Measurements from ENCODE around the gene TCFL5. TPM values are rescaled to one million over a fixed set of nuclear protein-coding genes. Genes with fewer than 3 reads are reported as not detected.
A peak's percentile ranks its signal among the peaks of the same experiment; 100 is the strongest.

TCFL5 gene
- total RNA-seq, 1 donor from 2014 or later = 11.0 TPM

DNA sequence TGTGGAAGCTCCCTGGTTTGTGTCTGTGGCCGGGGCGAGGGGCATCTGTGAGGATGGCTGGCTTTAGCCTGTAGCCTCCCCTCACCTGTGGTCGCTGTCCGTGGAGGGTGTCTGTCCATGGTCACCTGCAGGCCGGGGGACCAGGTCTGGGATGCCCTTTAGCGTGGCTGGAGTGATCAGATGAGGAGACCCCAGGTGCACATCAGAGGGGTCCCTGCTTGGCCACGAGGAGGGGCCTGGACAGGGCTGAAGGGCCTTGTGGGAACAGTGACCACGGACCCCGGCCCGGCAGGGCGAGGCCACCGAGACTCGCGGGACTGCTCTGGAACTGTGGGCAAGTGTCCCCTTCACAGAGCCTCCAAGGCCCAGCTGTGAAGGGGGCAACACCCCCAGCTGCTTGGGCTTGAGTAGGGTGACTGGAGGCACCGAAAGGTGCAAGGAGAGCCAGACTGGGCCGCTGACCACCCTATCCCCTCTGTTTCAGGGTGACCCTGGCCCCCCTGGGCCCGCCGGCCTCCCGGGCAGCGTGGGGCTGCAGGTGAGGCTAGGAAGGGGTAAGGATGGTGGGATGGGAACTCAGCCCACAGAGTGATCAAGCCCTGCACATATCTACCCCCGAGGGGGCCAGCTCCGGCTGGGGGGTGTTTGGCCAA lies 36.2 kb downstream of the TCFL5 start:
- TF ChIP-seq, protein P1, sequence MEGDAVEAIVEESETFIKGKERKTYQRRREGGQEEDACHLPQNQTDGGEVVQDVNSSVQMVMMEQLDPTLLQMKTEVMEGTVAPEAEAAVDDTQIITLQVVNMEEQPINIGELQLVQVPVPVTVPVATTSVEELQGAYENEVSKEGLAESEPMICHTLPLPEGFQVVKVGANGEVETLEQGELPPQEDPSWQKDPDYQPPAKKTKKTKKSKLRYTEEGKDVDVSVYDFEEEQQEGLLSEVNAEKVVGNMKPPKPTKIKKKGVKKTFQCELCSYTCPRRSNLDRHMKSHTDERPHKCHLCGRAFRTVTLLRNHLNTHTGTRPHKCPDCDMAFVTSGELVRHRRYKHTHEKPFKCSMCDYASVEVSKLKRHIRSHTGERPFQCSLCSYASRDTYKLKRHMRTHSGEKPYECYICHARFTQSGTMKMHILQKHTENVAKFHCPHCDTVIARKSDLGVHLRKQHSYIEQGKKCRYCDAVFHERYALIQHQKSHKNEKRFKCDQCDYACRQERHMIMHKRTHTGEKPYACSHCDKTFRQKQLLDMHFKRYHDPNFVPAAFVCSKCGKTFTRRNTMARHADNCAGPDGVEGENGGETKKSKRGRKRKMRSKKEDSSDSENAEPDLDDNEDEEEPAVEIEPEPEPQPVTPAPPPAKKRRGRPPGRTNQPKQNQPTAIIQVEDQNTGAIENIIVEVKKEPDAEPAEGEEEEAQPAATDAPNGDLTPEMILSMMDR (IDR thresholded peaks at IDR 0.05; ENCODE audit: insufficient read depth, low read depth, low read length) = no peak
- no peak for FAIRE-seq
- no peak overlapping the region for H3K4me3 Mint-ChIP-seq (ENCODE audit: unreplicated experiment)

DNA sequence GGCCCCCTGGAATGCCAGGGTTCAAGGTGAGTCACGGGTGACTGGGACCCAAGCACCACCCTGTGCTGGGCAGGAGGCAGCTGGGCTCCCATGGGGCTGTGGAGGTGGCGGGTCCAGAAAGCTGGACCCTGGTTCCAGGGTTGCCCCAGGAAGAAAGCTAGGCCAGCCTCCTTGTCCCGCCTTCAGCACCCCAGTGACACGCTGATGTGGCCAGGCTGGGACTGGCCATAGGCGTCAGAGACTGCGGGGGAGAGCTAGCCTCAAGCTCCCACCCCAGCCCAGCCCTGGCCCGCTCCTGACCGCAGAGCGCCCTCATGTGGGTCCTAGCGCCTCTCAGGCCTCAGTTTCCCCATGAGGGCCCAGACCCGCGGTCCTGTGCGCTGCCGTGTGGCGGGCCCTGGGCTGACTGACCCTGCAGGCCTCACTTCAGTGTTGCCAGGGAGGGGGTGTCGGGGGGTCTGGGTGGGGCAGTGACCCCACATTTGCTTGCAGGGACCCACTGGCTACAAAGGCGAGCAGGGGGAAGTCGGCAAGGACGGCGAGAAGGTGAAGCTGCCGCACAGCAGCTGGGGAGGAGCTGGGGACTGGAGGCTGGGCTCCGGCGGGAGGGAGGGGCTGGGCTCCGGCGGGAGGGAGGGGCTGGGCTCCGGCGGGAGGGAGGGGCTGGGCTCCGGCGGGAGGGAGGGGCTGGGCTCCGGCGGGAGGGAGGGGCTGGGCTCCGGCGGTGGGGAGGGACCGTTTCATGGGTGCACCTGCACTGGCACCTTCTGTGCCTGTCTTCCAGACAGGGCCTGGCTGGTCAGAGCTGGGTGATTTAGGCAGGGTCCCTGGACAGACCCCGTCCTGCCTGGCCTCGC lies 36.9 kb downstream of the TCFL5 start:
- H3K27me3 Mint-ChIP-seq (ENCODE audit: low read depth, unreplicated experiment) = peaks cover 2% of the 10 kb centered on the region
- peak overlapping the region; percentile 83 for H3K4me2 ChIP-seq (ENCODE audit: low read length)
- H3K36me3 ChIP-seq (ENCODE audit: insufficient read depth, low read length) = no peaks in the 10 kb centered on the region
- H3K9me3 Mint-ChIP-seq (ENCODE audit: unreplicated experiment) = no peaks in the 10 kb centered on the region
- no peak for FAIRE-seq
- H4K20me1 ChIP-seq (ENCODE audit: insufficient read depth, low read length) = no peaks in the 10 kb centered on the region
- H3K4me3 ChIP-seq (ENCODE audit: insufficient read depth, low read depth, low read length) = no peak overlapping the region
- no peaks in the 10 kb centered on the region for H3K9me3 ChIP-seq (ENCODE audit: insufficient read depth, low read depth, low read length)
- no peak overlapping the region for H3K27ac Mint-ChIP-seq (ENCODE audit: unreplicated experiment)
- H3K27me3 ChIP-seq (ENCODE audit: insufficient read depth, low read length) = no peaks in the 10 kb centered on the region
- peaks cover 7% of the 10 kb centered on the region for H3K4me1 Mint-ChIP-seq (ENCODE audit: low read depth, unreplicated experiment)
- no peak overlapping the region for H3K4me3 Mint-ChIP-seq (ENCODE audit: unreplicated experiment)
- H2AFZ ChIP-seq (ENCODE audit: low read depth, low read length) = peak overlapping the region; percentile 52
- TF ChIP-seq, protein P1 (IDR thresholded peaks at IDR 0.05; ENCODE audit: insufficient read depth, low read depth, low read length) = no peak
- no peak for TF ChIP-seq EZH2 (IDR thresholded peaks at IDR 0.05; ENCODE audit: insufficient read depth, low read length)
- H3K4me1 ChIP-seq (ENCODE audit: insufficient read depth, low read length) = peaks cover 10% of the 10 kb centered on the region
- no peak overlapping the region for H3K27ac ChIP-seq (ENCODE audit: low read depth, low read length)
- peak overlapping the region; percentile 10 for H3K9ac ChIP-seq (ENCODE audit: low read length)
- DNase-seq (ENCODE audit: low read depth) = no peak
- H3K79me2 ChIP-seq (ENCODE audit: insufficient read depth, low read length) = no peaks in the 10 kb centered on the region
- H3K36me3 Mint-ChIP-seq (ENCODE audit: low read depth, unreplicated experiment) = no peaks in the 10 kb centered on the region

More for the DNA sequence above, 36.2 kb downstream of the TCFL5 start:
- no peak overlapping the region for H3K4me3 ChIP-seq (ENCODE audit: insufficient read depth, low read depth, low read length)
- no peaks in the 10 kb centered on the region for H4K20me1 ChIP-seq (ENCODE audit: insufficient read depth, low read length)
- no peak overlapping the region for H2AFZ ChIP-seq (ENCODE audit: low read depth, low read length)
- H3K27me3 ChIP-seq (ENCODE audit: insufficient read depth, low read length) = no peaks in the 10 kb centered on the region
- H3K27ac ChIP-seq (ENCODE audit: low read depth, low read length) = no peak overlapping the region
- no peaks in the 10 kb centered on the region for H3K9me3 ChIP-seq (ENCODE audit: insufficient read depth, low read depth, low read length)
- DNase-seq (ENCODE audit: low read depth) = no peak
- H3K36me3 ChIP-seq (ENCODE audit: insufficient read depth, low read length) = no peaks in the 10 kb centered on the region
- Mint-ChIP-seq H3K27ac (ENCODE audit: unreplicated experiment) (no peak overlapping the region), H3K9me3 (ENCODE audit: unreplicated experiment) (no peaks in the 10 kb centered on the region), H3K4me1 (ENCODE audit: low read depth, unreplicated experiment) (peaks cover 7% of the 10 kb centered on the region), H3K27me3 (ENCODE audit: low read depth, unreplicated experiment) (no peaks in the 10 kb centered on the region), H3K36me3 (ENCODE audit: low read depth, unreplicated experiment) (no peaks in the 10 kb centered on the region)
- no peaks in the 10 kb centered on the region for H3K79me2 ChIP-seq (ENCODE audit: insufficient read depth, low read length)
- peaks cover 9% of the 10 kb centered on the region for H3K4me1 ChIP-seq (ENCODE audit: insufficient read depth, low read length)
- no peak overlapping the region for H3K9ac ChIP-seq (ENCODE audit: low read length)
- no peak overlapping the region for H3K4me2 ChIP-seq (ENCODE audit: low read length)
